IMR-90 (cell line): Measurements from ENCODE around the gene PSMG3. TPM values are rescaled to one million over a fixed set of nuclear protein-coding genes. Genes with fewer than 3 reads are reported as not detected.

ENCODE experiments used
- ATAC-seq: fragments of 200-7000 bp; cut with Tn5 transposase; 2 replicates; pipeline ENCODE4 v1.9.1; 2020; ENCODE audit warnings: low read depth, mild to moderate bottlenecking, moderate library complexity
- BruUV-seq: library from RNA; stranded (reverse); fragments of 400-500 nt; replicated peaks from 2 replicates; lab custom pipeline; 2021; lab: Mats Ljungman, UMichigan
- CTCF ChIA-PET: fragments of 300-600 bp; formaldehyde crosslinking; extraction: SDS; loops from one replicate; lab custom pipeline; 2021; ENCODE audit warnings: antibody characterized with exemption; lab: Yijun Ruan, JAX
- POLR2A ChIA-PET: fragments of 300-600 bp; sonication (Branson Sonifier 250); formaldehyde crosslinking; loops from one replicate; lab custom pipeline; 2022; ENCODE audit warnings: antibody characterized with exemption; ENCODE audit not compliant: unreplicated experiment; lab: Charles Lee
- DNase-seq: peaks from one replicate; pipeline ENCODE4 v3.0.0; 2013
- H2AFZ ChIP-seq: replicated peaks from 2 replicates; pipeline ENCODE3; 2013; ENCODE audit warnings: low read length, mild to moderate bottlenecking; ENCODE audit not compliant: poor library complexity
- H2AK5ac ChIP-seq: 2 replicates; pipeline ENCODE4 v1.6.1; 2013; ENCODE audit warnings: low read depth, low read length, inconsistent platforms
- H2AK9ac ChIP-seq: replicated peaks from 2 replicates; pipeline ENCODE3; 2013; ENCODE audit warnings: mild to moderate bottlenecking, low read depth, low read length, moderate library complexity; ENCODE audit not compliant: poor library complexity
- H2BK120ac ChIP-seq: 2 replicates; pipeline ENCODE4 v1.6.1; 2013; ENCODE audit warnings: low read depth, low read length, inconsistent platforms
- H2BK15ac ChIP-seq: 3 replicates; pipeline ENCODE4 v1.6.1; 2013; ENCODE audit warnings: low read depth, low read length, inconsistent platforms
- H2BK20ac ChIP-seq: 2 replicates; pipeline ENCODE4 v1.6.1; 2013; ENCODE audit warnings: low read depth, mild to moderate bottlenecking, inconsistent platforms, low read length, moderate library complexity
- H2BK5ac ChIP-seq: 2 replicates; pipeline ENCODE4 v1.6.1; 2013; ENCODE audit warnings: mild to moderate bottlenecking, low read depth, low read length, inconsistent platforms; ENCODE audit not compliant: poor library complexity, severe bottlenecking
- H3K14ac ChIP-seq: replicated peaks from 2 replicates; pipeline ENCODE4 v1.6.1; 2013; ENCODE audit warnings: low read depth, low read length, inconsistent platforms
- H3K18ac ChIP-seq: 2 replicates; pipeline ENCODE4 v1.6.1; 2013; ENCODE audit warnings: low read depth, low read length, control low read depth
- H3K23ac ChIP-seq: 2 replicates; pipeline ENCODE4 v1.6.1; 2013; ENCODE audit warnings: low read depth, low read length, inconsistent platforms
- H3K27ac ChIP-seq: 2 replicates; pipeline ENCODE4 v1.5.1; 2013; ENCODE audit warnings: mild to moderate bottlenecking, control low read depth, low read length; ENCODE audit not compliant: insufficient read depth
- H3K27me3 ChIP-seq: 2 replicates; pipeline ENCODE4 v1.6.1; 2013; ENCODE audit warnings: low read length; ENCODE audit not compliant: control insufficient read depth, insufficient read depth
- H3K36me3 ChIP-seq: 2 replicates; pipeline ENCODE4 v1.6.1; 2013; ENCODE audit warnings: low read length, mixed read lengths; ENCODE audit not compliant: control insufficient read depth, insufficient read depth
- H3K4ac ChIP-seq: 2 replicates; pipeline ENCODE4 v1.6.1; 2013; ENCODE audit warnings: low read depth, low read length, inconsistent platforms
- H3K4me1 ChIP-seq: 2 replicates; pipeline ENCODE4 v1.6.1; 2013; ENCODE audit warnings: low read length, mixed read lengths; ENCODE audit not compliant: control insufficient read depth, insufficient read depth
- H3K4me2 ChIP-seq: 2 replicates; pipeline ENCODE4 v1.6.1; 2013; ENCODE audit warnings: low read depth, mild to moderate bottlenecking, control low read depth, low read length, moderate library complexity
- H3K4me3 ChIP-seq: 2 replicates; pipeline ENCODE4 v1.5.1; 2013; ENCODE audit warnings: low read depth, mild to moderate bottlenecking, control low read depth, low read length, moderate library complexity; ENCODE audit not compliant: insufficient read depth
- H3K56ac ChIP-seq: 2 replicates; pipeline ENCODE4 v1.6.1; 2013; ENCODE audit warnings: low read length, inconsistent platforms; ENCODE audit not compliant: insufficient read depth; ENCODE audit errors: extremely low read depth
- H3K79me1 ChIP-seq, 2 experiments: 2 replicates each; pipeline ENCODE4 v1.6.1; 2013; ENCODE audit warnings: low read length in 2 of 2, inconsistent platforms in 1 of 2, low read depth in 1 of 2
- H3K9ac ChIP-seq: 2 replicates; pipeline ENCODE4 v1.6.1; 2013; ENCODE audit warnings: low read depth, low read length, control low read depth
- H3K9me1 ChIP-seq: 2 replicates; pipeline ENCODE4 v1.6.1; 2013; ENCODE audit warnings: low read length, inconsistent platforms; ENCODE audit not compliant: insufficient read depth
- H3K9me3 ChIP-seq: 2 replicates; pipeline ENCODE4 v1.6.1; 2013; ENCODE audit warnings: low read length; ENCODE audit not compliant: control insufficient read depth, insufficient read depth
- H4K20me1 ChIP-seq: 2 replicates; pipeline ENCODE4 v1.6.1; 2013; ENCODE audit warnings: low read length, inconsistent platforms; ENCODE audit not compliant: insufficient read depth
- H4K5ac ChIP-seq: 2 replicates; pipeline ENCODE4 v1.6.1; 2013; ENCODE audit warnings: mild to moderate bottlenecking, low read depth, low read length, control low read depth
- H4K8ac ChIP-seq, 2 experiments: 2 replicates each; pipeline ENCODE4 v1.6.1; 2013; ENCODE audit warnings: low read depth in 2 of 2, low read length in 2 of 2, control low read depth in 1 of 2, inconsistent platforms in 1 of 2
- H4K91ac ChIP-seq: 2 replicates; pipeline ENCODE4 v1.6.1; 2013; ENCODE audit warnings: low read depth, low read length, inconsistent platforms; ENCODE audit not compliant: insufficient read depth
- CHD1 ChIP-seq: IDR thresholded peaks from 2 replicates; pipeline ENCODE4 v1.6.1; 2012; ENCODE audit warnings: low read depth, low read length, improper control_type of control experiment
- FOS ChIP-seq: fragments of 150-350 bp; IDR thresholded peaks from 2 replicates; pipeline ENCODE4 v1.6.1; 2016; ENCODE audit warnings: low read depth, low read length
- NFE2L2 ChIP-seq: fragments of 150-350 bp; IDR thresholded peaks from 2 replicates; pipeline ENCODE4 v1.6.1; 2016; ENCODE audit warnings: low read depth, mild to moderate bottlenecking, low read length
- WGBS, 2 experiments: methylation state at CpG; one replicate each; pipeline versions ENCODE4 v1.1.5 to v1.1.7; 2013; ENCODE audit warnings: missing lambda C conversion rate in 2 of 2; ENCODE audit not compliant: insufficient read length in 1 of 2; ENCODE audit errors: extremely low coverage in 2 of 2; 5-methylcytosine and 5-hydroxymethylcytosine counted together
- dilution Hi-C: fragments of 300-500 bp; cut with HindIII; formaldehyde crosslinking; loops from one replicate; pipeline ENCODE4 v1.14.3; 2018; ENCODE audit warnings: low sequenced_read_pairs; ENCODE audit not compliant: unreplicated experiment
- in situ Hi-C: fragments of 300-500 bp; cut with MboI; formaldehyde crosslinking; loops from 3 replicates; pipeline ENCODE4 v1.14.3; 2019; ENCODE audit warnings: low sequenced_read_pairs, inconsistent platforms, mixed read lengths
- intact Hi-C: fragments of 100-400 bp; cut with micrococcal nuclease; formaldehyde crosslinking; loops from 2 replicates; pipeline ENCODE4 v1.10.0; 2022
- polyA plus RNA-seq, 3 experiments: library from polyadenylated mRNA; depleted of rRNA; stranded (reverse); fragments of >200 nt; gene quantifications; 2 replicates each; pipeline ENCODE4 v1.2.3, GENCODE V29; 2012; ENCODE audit warnings: low replicate concordance in 1 of 3
- total RNA-seq: library from RNA; depleted of rRNA; stranded (reverse); fragments of >200 nt; gene quantifications from 2 replicates; pipeline ENCODE4 v1.2.3, GENCODE V29; 2012

The PSMG3 gene
- total and polyA plus RNA-seq, 2 of the 4 experiments (the other 2 are of a cell fraction) = 37.3 to 54.1 TPM

DNA sequence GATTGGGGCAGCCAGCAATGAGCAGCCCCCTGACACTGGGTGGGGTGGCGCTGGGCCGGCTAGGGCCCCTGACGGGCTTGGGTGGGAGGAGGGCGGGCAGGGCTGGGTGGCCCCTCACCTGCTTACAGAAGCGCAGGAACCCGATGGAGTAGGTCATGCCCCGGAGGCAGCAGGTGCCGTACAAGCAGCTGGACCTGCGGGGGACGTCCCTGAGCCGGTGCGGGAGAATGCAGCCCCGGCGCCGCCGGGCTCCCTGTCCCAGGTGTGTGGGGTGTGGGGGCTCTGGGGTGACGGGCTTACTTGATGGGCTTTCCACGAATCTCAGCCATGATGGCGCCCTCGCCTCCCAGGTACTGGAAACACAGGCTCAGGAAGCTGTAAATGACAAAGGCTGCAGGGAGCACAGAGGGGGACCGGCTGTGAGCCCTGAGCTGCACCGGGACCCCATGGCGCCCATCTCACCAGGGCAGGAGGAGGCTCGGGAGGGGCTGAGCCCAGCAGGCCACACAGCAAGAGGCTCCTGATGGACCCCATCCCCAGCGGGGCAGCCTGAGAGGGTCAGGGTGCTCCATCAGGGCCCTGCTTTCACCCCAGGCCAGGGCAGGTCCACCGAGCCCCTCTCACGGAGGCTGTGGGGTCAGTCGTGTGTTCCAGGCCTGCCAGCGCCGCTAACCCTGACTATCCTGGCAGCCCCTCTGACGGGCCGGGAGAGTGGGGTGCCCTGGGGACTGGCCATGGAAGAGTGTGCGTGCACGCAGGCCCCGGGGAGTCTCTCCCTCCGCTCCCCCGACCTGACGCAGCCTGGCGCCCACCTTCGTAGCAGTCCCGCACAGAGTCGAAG is 19.6 kb downstream of the PSMG3 start:
- no peaks in the 10 kb centered on the region; the same call in 1 of the 2 replicates for H4K20me1 ChIP-seq
- H2AFZ ChIP-seq = no peak overlapping the region
- H3K23ac ChIP-seq = no peak overlapping the region
- POLR2A ChIA-PET = no interaction called here
- H3K36me3 ChIP-seq = no peaks in the 10 kb centered on the region; the same call in 1 of the 2 replicates
- ATAC-seq = no peak
- H3K4ac ChIP-seq = no peak overlapping the region
- no peak overlapping the region for H3K14ac ChIP-seq
- no peak overlapping the region for H2AK5ac ChIP-seq
- BruUV-seq = no TSS peak
- CTCF ChIA-PET = no interaction called here
- H4K91ac ChIP-seq = no peak overlapping the region
- no peaks in the 10 kb centered on the region for H3K9me3 ChIP-seq
- H2BK120ac ChIP-seq = no peak overlapping the region
- DNase-seq = no peak
- in situ Hi-C loops = no loop called here
- no peak overlapping the region for H4K8ac ChIP-seq
- H3K9me1 ChIP-seq = peaks cover 6% of the 10 kb centered on the region
- no peaks in the 10 kb centered on the region for H3K27me3 ChIP-seq
- no peak overlapping the region for H2BK15ac ChIP-seq
- H3K27ac ChIP-seq = no peak overlapping the region
- H3K56ac ChIP-seq = no peak overlapping the region
- H2AK9ac ChIP-seq = no peak overlapping the region
- no peak overlapping the region for H3K18ac ChIP-seq
- no peak overlapping the region for H4K5ac ChIP-seq
- TF ChIP-seq FOS (no peak), NFE2L2 (no peak), CHD1 (no peak)
- 91% methylated on average over 19 of the region's 42 CpGs; no CpG with 5 or more reads in 1 of the 2 experiments for WGBS, 2 experiments
- peaks cover 0 to 6% of the 10 kb centered on the region in 2 experiments; a peak in 1 of 4 replicates for H3K79me1 ChIP-seq
- no peak overlapping the region for H3K9ac ChIP-seq
- H2BK5ac ChIP-seq = no peak overlapping the region
- no peak overlapping the region for H2BK20ac ChIP-seq
- H3K4me1 ChIP-seq = peaks cover 4% of the 10 kb centered on the region
- dilution Hi-C loops = no loop called here
- no peak overlapping the region for H3K4me2 ChIP-seq
- no peak overlapping the region for H3K4me3 ChIP-seq
- intact Hi-C loops = no loop called here
